ENCODE measurements around the gene CEP70.
"Not testable (repeated sequence)": the region's sequence is repeated elsewhere in the genome, so short reads cannot be mapped to it uniquely, and the experiment has no call there.

CEP70 gene

GRCh38 chr3:138471481-138471880, 122.6 kb downstream of the CEP70 start:
- no peak for DNase-seq (ENCODE audit: low read depth, low spot score)

DNA sequence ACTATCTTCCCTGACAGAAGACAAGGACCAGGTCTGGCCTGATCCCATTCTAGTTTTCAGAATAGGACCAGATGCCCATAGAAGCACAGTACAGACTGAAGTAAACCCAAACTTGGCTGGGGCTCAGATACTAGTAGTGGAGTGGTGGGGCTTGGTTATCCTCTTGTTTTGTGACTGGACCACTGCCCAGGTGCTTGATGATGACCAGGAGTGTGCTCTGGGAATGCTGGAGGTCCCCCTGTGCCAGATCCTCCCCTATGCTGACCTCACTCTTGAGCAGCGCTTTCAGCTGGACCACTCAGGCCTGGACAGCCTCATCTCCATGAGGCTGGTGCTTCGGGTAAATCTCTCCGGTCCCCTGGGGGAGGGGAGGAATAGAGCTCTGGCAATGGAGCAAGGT, 123.4 kb downstream of the CEP70 start:
- DNase-seq (ENCODE audit: low read depth, low spot score): no peak

DNA sequence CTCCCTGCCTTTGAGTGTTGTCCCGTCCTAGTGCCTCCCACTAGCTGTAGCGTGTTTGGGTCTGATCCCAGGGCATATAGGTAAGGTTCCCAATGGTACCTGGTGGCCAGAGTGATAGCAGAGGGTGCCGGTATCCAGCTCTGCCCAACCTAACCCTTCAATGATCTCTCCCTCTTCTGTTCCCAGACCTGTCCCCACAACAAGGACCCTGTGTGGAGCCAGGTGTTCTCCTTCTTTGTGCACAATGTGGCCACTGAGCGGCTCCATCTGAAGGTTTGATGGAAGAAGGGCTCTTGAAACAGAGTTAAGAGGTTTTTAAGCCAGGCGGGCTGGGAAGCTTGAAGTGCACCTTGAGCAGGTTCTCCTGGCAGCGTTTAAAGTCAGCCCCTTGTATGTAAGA, 124.2 kb downstream of the CEP70 start:
- no peak for DNase-seq (ENCODE audit: low read depth, low spot score)

GRCh38 chr3:138468886-138469285, 125.2 kb downstream of the CEP70 start:
- no peak for DNase-seq (ENCODE audit: low read depth, low spot score)

DNA sequence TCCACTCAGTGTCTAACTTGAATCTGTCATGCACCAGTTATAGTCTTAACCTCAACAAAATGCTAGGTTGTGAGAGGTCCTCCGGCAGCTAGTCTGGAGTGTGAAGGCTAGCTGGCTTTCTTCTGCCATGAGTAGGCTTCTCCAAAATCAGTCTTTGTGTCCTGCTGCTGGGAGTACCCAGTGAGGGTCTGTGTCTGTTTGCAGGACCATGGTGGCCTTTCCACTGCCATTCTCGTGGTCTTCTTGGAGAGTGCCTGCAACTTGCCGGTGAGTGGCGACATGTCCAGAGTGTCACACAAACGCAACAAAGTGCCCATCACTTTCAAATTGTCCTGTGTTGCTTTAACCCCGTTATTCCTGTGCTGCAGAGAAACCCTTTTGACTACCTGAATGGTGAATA, 125.6 kb downstream of the CEP70 start:
- DNase-seq (ENCODE audit: low read depth, low spot score): no peak

DNA sequence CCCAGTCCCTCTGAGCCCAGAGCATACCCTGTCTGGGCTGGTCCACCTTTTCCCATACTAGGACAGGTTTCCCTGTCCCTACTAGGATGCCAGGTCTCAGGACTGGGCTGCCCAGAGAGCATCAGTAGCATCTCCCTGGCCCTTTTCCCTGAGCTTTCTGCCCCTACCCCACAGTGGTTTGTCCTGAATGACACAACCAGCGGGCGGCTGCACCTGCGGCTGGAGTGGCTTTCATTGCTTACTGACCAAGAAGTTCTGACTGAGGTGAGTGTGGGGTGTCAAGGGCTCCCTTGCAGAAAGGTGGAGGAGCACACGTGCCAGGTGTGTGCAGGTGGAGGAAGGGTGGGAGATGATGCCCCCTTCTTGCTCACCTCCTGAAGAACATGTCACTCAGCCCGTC, 126.1 kb downstream of the CEP70 start:
- DNase-seq (ENCODE audit: low read depth, low spot score): no peak

DNA sequence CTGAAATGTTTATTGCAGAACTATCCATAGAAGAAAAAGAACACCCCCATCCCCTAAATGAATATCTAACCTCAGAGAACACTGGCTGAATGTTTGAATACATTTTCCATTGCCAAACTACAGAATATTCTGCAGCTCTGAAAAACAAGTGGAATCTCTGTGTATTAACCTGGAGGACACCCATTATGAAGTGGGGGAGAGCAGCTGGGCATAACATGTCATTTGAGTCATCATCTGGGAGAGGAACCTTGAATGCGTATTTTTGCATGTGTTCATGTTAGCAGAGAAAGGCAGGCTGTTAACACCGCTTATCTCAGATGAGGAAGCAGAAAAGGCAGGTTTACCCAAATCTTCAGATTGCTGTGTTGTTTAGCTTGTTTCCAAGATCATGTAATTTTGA, 128.1 kb downstream of the CEP70 start:
- DNase-seq (ENCODE audit: low read depth, low spot score): no peak

DNA sequence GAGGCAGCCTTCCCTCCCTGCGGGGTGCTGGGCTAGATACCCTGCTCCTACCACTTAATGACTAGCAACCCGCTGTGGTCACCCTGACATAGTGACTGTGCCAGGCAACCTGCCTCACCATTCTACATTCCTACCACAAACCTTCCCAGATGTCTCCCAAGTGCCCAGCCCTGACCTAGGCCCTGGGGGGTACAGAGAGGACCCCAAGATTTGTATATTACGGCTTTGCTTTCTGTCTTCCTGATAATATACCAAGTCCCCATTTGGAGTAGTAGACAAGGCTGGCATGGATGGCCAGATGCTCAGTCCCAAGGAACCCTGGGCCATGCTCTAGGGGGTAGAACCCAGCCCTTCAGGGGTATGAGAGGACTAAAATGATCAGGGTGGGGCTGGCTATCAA, 128.6 kb downstream of the CEP70 start:
- no peak for DNase-seq (ENCODE audit: low read depth, low spot score)

DNA sequence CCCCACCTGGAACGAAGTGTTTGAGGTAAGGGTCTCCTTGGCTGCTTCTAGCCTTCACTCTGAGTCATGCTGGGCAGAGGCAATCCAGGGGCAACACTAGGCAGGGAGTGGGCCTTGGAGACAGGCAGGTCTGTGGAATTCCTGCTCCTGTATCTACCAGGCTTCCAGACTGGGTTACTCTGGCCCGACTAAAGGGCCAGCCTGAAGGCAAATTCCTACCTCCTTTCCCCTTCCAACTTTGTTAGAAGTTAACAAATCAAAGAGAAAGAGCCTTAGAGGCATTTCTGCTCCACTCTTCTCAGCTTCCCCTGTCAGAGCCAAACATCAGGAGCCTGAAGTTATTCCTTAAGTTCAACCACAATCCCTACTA, 129.6 kb downstream of the CEP70 start:
- no peak for DNase-seq (ENCODE audit: low read depth, low spot score)

DNA sequence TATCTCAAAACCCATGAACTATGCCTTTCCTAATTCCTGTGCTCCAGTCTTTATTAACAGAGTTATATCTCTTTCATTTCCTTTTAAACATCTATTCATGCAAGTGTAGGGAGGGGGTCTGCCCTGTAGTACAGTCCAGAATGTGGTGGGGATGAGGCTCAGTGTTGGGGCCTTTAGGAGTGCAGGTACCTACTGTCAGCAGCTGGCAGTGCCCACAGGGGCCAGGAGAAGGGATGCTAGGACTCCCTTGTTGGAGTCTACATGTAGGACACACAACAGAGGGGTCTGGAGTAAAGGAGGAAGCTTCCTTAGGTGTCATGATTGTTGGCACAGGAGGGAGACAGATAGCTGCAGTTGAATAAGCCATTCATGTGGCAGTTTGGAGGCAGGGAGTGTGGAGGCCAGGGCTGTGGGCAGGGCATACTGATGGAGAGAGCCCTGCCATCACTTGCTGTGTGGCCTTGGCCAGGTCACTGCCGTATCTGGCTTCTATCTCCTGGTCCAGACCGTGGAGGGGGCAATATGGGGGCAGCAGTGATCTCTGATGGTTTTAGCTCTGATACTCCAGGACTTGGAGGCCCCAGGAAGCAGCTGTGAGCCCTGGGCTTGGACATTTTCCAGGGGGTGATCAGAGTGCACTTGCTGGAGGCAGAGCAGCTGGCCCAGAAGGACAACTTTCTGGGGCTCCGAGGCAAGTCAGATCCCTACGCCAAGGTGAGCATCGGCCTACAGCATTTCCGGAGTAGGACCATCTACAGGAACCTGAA, 130.2 kb downstream of the CEP70 start:
- no peak for DNase-seq (ENCODE audit: low read depth, low spot score)

- DNase-seq (ENCODE audit: low read depth, low spot score): no peak
These were observed 132.2 kb downstream of the CEP70 start for GRCh38 chr3:138461896-138462295.

- DNase-seq (ENCODE audit: low read depth, low spot score): no peak
These were observed 132.8 kb downstream of the CEP70 start for GRCh38 chr3:138461246-138461645.

DNA sequence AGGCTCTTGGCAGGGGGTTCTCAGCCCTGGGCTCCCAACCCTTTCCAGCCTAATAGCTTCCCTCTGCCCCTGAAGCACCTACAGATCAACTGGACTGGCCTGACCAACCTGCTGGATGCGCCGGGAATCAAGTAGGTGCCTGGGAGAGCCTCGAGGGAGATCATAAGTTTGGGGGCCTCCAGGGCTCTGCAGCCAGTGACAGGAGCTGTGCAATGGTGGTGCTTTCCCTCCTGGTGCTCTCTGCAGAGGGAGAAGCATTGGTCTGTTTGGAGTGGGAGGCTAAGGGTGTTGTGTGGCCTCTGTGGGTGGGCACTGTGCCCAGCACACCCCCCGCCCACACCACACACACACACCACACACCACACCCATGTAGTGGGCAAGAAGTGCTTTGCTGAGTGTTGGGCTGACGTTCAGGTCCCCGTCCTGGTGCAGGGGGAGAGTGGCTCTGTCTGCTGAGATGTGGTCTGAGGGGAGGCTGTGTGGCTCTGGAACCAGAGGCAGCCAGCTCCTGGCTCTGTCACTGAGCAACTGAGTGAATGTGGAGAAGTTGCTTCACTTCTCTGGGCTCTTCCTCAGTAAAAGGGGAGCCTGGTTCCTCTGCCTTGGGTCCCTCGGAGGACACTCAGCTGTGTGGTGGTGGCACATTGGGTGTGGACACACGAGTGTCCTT, 133.4 kb downstream of the CEP70 start:
- DNase-seq (ENCODE audit: low read depth, low spot score): no peak

- DNase-seq (ENCODE audit: low read depth, low spot score): no peak
These were observed 134.2 kb downstream of the CEP70 start for GRCh38 chr3:138459619-138460535.

DNA sequence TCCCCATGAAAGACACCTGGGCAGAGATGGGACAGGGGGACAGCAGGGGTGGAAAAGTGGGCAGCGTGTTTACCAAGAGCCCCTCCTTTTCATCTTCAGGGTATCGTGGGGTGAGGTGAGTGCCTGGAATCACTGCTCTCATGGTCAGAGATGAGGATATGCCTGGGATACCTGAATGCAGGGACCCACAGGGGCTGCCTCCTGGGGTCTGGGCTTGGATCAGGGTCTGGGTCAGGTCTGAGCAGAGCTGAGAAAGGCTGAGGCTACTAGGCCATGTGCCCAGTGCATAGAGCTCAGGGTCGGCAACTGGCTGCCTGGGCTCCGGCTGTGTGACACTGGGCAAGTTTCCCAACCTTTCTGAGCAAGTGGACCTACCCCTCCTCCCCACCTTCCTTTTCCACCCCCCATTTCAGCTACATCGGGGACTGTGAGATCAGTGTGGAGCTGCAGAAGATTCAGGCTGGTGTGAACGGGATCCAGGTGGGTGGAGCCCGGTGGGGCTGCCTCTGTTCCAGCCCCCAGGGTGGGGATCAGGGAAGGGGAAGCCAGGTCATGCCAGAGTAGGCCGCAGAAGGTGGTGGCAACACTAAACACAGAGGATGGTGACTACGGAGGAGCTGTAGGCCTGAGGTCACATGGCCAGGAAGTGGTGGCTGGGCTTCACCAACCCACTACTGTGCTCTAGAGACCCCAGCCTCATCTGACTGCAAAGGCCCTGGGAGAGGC, 135.1 kb downstream of the CEP70 start:
- no peak for DNase-seq (ENCODE audit: low read depth, low spot score)

GRCh38 chr3:138457863-138458735, 136.0 kb downstream of the CEP70 start:
- no peak for DNase-seq (ENCODE audit: low read depth, low spot score)

- no peak for DNase-seq (ENCODE audit: low read depth, low spot score)
These were observed 136.8 kb downstream of the CEP70 start for GRCh38 chr3:138456961-138457862.

GRCh38 chr3:138455801-138456716, 138.0 kb downstream of the CEP70 start:
- DNase-seq (ENCODE audit: low read depth, low spot score): no peak

DNA sequence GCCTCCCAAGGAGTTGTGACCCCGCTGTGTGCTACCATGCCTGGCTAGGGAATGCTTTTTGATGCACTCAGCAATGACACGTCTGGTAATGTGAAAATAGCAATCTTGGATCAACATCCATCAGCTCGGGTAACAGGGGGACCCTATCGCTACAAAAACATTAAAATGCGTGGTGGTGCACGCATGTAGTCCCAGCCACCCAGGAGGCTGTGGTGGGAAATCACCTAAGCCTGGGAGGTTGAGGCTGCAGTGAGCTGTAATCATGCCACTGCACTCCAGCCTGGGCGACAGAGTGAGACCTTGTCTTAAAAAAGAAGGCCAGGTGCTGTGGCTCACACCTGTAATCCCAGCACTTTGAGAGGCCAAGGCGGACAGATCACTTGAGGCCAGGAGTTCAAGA, 140.1 kb downstream of the CEP70 start:
- not testable (repeated sequence) for DNase-seq (ENCODE audit: low read depth, low spot score)

All from brain pericyte (primary cell).